OCI-LY3 (cell line): Measurements from ENCODE around the gene ASCL2.

Experiments
- CTCF ChIP-seq: fragments of 200-600, 300-600 bp; sonication (generic); IDR thresholded peaks from 2 replicates; pipeline ENCODE4 v1.5.1; 2014; ENCODE audit warnings: antibody characterized with exemption, low read length, low read depth
- EZH2phosphoT487 ChIP-seq: fragments of 200-600 bp; shearing (Covaris generic); IDR thresholded peaks from 2 replicates; pipeline ENCODE4 v1.6.1; 2018; ENCODE audit warnings: antibody characterized with exemption, mixed run types, low read depth

GRCh38 chr11:2300290-2300935 is 30.0 kb upstream of the ASCL2 start:
- TF ChIP-seq CTCF (no peak), EZH2phosphoT487 (no peak)
